Embryonic facial prominence (tissue), 1 donor: Measurements from ENCODE around the gene ERCC6L.

Experiments
- DNase-seq: peaks from one replicate; pipeline ENCODE4 v3.0.0-alpha.2; 2016; ENCODE audit errors: extremely low spot score

The ERCC6L gene

DNA sequence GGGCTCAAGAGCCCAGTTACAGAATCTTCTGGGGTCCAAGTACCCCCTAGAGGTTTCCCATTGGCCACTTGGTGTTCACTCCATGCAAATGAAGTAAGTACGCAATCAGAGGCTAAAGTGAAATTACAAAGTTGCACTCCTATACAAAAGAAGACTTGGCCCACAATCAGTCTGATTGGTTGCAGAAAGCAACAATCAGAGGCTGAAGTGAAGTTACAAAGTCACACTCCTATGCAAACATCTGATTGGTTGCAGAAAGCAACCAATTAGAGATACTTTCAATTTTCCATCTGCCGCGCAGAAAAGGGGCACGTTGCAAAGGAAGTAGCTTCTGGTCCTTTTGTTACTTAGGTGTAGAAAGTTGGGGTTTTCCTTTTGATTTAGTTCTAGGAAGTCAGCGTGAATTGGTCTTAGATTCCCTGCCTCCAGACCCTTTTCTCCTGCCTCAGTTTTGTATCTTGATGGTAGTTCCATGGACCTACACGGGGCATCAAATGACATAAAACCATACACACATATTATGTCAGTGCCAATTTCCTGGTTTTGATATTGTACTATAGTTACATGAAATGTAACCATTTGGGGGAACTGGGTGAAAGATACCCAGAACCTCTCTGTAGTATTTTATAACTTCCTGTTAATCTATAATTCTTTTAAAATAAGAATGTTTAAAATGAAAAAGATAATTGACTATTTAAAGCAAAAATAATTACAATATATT lies 69.7 kb downstream of the ERCC6L start:
- DNase-seq = no peak

DNA sequence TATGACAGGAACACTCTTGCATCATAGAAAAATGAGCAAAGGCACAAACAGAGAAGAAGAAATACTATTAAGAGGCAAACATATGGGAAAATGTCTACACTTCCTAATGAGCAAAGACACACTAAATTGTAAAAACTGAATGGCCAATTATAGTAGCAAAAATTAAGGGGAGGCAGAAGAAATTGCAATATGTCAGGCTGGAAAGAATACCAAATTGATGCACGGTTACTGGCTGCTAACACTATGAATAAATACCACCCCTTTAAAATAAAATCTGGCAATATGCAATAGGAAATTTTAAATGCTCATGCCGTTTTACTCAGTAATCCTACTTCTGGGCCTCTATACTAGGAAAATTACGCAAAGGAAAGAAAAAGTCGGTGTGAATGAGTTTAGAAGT lies 73.3 kb downstream of the ERCC6L start:
- DNase-seq = no peak

DNA sequence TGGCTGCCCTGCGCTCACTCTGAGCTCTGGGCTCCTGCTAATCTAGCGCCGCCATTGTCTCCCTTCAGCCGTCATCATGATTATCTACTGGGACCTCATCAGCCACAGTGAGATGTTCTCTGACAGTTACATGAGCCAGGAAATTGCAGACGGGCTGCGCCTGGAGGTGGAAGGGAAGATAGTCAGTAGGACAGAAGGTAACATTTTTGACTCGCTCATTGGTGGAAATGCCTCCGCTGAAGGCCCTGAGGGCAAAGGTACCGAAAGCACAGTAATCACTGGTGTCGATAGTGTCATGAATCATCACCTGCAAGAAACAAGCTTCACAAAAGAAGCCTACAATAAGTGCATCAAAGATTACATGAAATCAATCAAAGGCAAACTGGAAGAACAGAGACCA lies 79.1 kb downstream of the ERCC6L start:
- DNase-seq = no peak

DNA sequence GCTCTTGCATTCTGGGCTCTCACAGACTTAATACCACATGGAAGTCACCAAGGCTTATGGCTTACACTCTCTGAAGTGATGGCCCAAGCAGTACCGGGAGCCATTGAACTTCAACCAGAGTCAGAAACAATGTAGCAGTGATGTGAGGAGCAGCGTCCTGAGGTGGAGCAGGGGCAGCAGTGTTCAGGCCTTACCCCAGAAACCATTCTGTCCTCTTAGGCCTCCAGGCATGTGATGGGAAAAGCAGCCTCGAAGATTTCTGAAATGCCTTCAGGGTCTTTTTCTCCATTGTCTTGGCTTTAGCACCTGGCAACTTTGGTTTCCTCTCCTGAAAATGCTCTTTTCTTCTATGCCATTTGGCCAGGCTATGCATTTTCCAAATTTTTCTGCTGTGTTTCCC lies 80.1 kb downstream of the ERCC6L start:
- no peak for DNase-seq
